K562 (cell line): Measurements from ENCODE around the gene GALNT13. TPM values are rescaled to one million over a fixed set of nuclear protein-coding genes. Genes with fewer than 3 reads are reported as not detected.

ENCODE experiments used
- ATAC-seq: fragments of 200-7000 bp; cut with Tn5 transposase; 3 replicates; pipeline ENCODE4 v1.9.1; 2020; ENCODE audit warnings: moderate library complexity
- BruUV-seq: library from RNA; stranded (reverse); fragments of 400-500 nt; replicated peaks from 2 replicates; lab custom pipeline; 2021; lab: Mats Ljungman, UMichigan
- CTCF ChIA-PET: fragments of 300-600 bp; formaldehyde crosslinking; extraction: SDS; loops from one replicate; lab custom pipeline; 2021; ENCODE audit warnings: low intra/inter-chr PET ratio; lab: Yijun Ruan, JAX
- POLR2A ChIA-PET: fragments of 300-600, 350-650 bp; sonication (Branson Sonifier 250); formaldehyde crosslinking; extraction: SDS; loops from one replicate; lab custom pipeline; 2021; ENCODE audit warnings: antibody characterized with exemption, inconsistent platforms; lab: Yijun Ruan, JAX
- DNase-seq, 4 experiments: peaks; one replicate each; pipeline versions ENCODE4 v3.0.0 to v3.0.0-alpha.2; 2011 to 2018; ENCODE audit warnings: low spot score in 3 of 4, mixed read lengths in 3 of 4; ENCODE audit errors: extremely low read depth in 1 of 4
- FAIRE-seq: peaks from 2 replicates; lab custom pipeline; 2011; peaks lifted over from hg19 to GRCh38; lab: Jason Lieb, UNC
- H2AFZ ChIP-seq: 2 replicates; pipeline ENCODE4 v1.6.0; 2011; ENCODE audit warnings: low read depth, low read length, control low read depth, inconsistent platforms
- H3K27ac ChIP-seq: fragments of 200-600 bp; 3 replicates; pipeline ENCODE4 v1.8.0; 2011; ENCODE audit warnings: low read depth, mild to moderate bottlenecking, control low read depth, inconsistent platforms, low read length, moderate library complexity, mixed read lengths; ENCODE audit errors: extremely low read depth
- H3K27me3 ChIP-seq, 2 experiments: fragments of 300-600 bp in 1 of 2; 2 replicates in 1 of 2; 3 replicates in 1 of 2; pipeline versions ENCODE4 v1.6.0 to v1.8.0; 2011; ENCODE audit warnings: inconsistent platforms in 2 of 2, low read length in 2 of 2, mild to moderate bottlenecking in 1 of 2, mixed read lengths in 1 of 2, moderate library complexity in 1 of 2; ENCODE audit not compliant: control insufficient read depth in 2 of 2, insufficient read depth in 2 of 2
- H3K36me3 ChIP-seq: fragments of 300-600 bp; 3 replicates; pipeline ENCODE4 v1.8.0; 2011; ENCODE audit warnings: mild to moderate bottlenecking, low read length, inconsistent platforms; ENCODE audit not compliant: control insufficient read depth, insufficient read depth
- H3K4me1 ChIP-seq, 2 experiments: fragments of 200-600 bp in 1 of 2; replicated peaks in 1 of 2; 2 replicates in 1 of 2; 3 replicates in 1 of 2; pipeline versions ENCODE4 v1.5.1 to v1.8.0; 2011; ENCODE audit warnings: inconsistent platforms in 2 of 2, low read length in 2 of 2, mild to moderate bottlenecking in 1 of 2, mixed read lengths in 1 of 2, moderate library complexity in 1 of 2; ENCODE audit not compliant: control insufficient read depth in 2 of 2, insufficient read depth in 2 of 2
- H3K4me2 ChIP-seq: 2 replicates; pipeline ENCODE4 v1.6.1; 2011; ENCODE audit warnings: low read length, control low read depth, inconsistent platforms, mixed read lengths; ENCODE audit not compliant: insufficient read depth
- H3K4me3 ChIP-seq: fragments of 200-600 bp; sonication (generic), shearing (Covaris generic); 2 replicates; pipeline ENCODE4 v1.5.1; 2016; ENCODE audit warnings: control low read depth, inconsistent platforms
- H3K79me2 ChIP-seq: fragments of 200-600 bp; 3 replicates; pipeline ENCODE4 v1.8.0; 2011; ENCODE audit warnings: low read length, inconsistent platforms; ENCODE audit not compliant: control insufficient read depth, insufficient read depth
- H3K9ac ChIP-seq, 2 experiments: 2 replicates each; pipeline versions ENCODE4 v1.6.0 to v1.6.1; 2011; ENCODE audit warnings: low read depth in 2 of 2, low read length in 2 of 2, control low read depth in 1 of 2, inconsistent platforms in 1 of 2, mild to moderate bottlenecking in 1 of 2, mixed read lengths in 1 of 2; ENCODE audit not compliant: insufficient read depth in 1 of 2
- H3K9me1 ChIP-seq: one replicate; pipeline ENCODE4 v1.6.0; 2011; ENCODE audit warnings: inconsistent platforms, mild to moderate bottlenecking, low read length, moderate library complexity; ENCODE audit not compliant: control insufficient read depth, insufficient read depth
- H3K9me3 ChIP-seq: replicated peaks from 2 replicates; pipeline ENCODE4 v1.5.1; 2011; ENCODE audit warnings: low read depth, low read length, inconsistent platforms; ENCODE audit not compliant: control insufficient read depth, insufficient read depth
- H4K20me1 ChIP-seq: replicated peaks from 2 replicates; pipeline ENCODE4 v1.6.1; 2011; ENCODE audit warnings: low read length, inconsistent platforms, mixed read lengths; ENCODE audit not compliant: control insufficient read depth, insufficient read depth
- C11orf30 ChIP-seq: fragments of 450-650 bp; IDR thresholded peaks from 2 replicates; pipeline ENCODE4 v1.6.1; 2016; ENCODE audit warnings: low read depth, mild to moderate bottlenecking
- CC2D1A ChIP-seq: fragments of 450-650 bp; IDR thresholded peaks from 2 replicates; pipeline ENCODE4 v1.6.1; 2017; ENCODE audit warnings: mild to moderate bottlenecking
- CREBBP ChIP-seq: IDR thresholded peaks from one replicate; pipeline ENCODE4 v1.6.1; 2012; ENCODE audit warnings: low read depth, mild to moderate bottlenecking, control low read depth, inconsistent platforms, low read length
- MAFF ChIP-seq: IDR thresholded peaks from 2 replicates; pipeline ENCODE4 v1.6.1; 2012; ENCODE audit warnings: low read length, improper control_type of control experiment
- MAFG ChIP-seq: fragments of 450-650 bp; conservative IDR thresholded peaks from 2 replicates; pipeline ENCODE4 v1.6.1; 2016; ENCODE audit warnings: missing genetic modification characterization, missing compliant biosample characterization
- MAFK ChIP-seq: IDR thresholded peaks from 2 replicates; pipeline ENCODE4 v1.6.1; 2011; ENCODE audit warnings: low read length, improper control_type of control experiment
- NCOA4 ChIP-seq: fragments of 450-650 bp; IDR thresholded peaks from 2 replicates; pipeline ENCODE4 v1.6.1; 2018; ENCODE audit warnings: mild to moderate bottlenecking; ENCODE audit not compliant: partially characterized antibody
- NCOR1 ChIP-seq: fragments of 450-650 bp; IDR thresholded peaks from 2 replicates; pipeline ENCODE4 v1.6.1; 2016; ENCODE audit warnings: mild to moderate bottlenecking, moderate library complexity
- NFXL1 ChIP-seq: fragments of 450-650 bp; formaldehyde crosslinking; IDR thresholded peaks from 2 replicates; pipeline ENCODE4 v1.4.0; 2021; ENCODE audit warnings: mild to moderate bottlenecking
- NRF1 ChIP-seq, 2 experiments: fragments of 450-650 bp; IDR thresholded peaks in 1 of 2; conservative IDR thresholded peaks in 1 of 2; 2 replicates each; pipeline ENCODE4 v1.6.1; 2014; ENCODE audit warnings: mild to moderate bottlenecking in 2 of 2
- PHB2 ChIP-seq: fragments of 450-650 bp; IDR thresholded peaks from 2 replicates; pipeline ENCODE4 v1.6.1; 2017; ENCODE audit warnings: low read depth
- SNRNP70 ChIP-seq: fragments of 200-400 bp; formaldehyde crosslinking; optimal IDR thresholded peaks from 2 replicates; pipeline ENCODE3; 2017; ENCODE audit warnings: low read depth, low read length
- ZNF232 ChIP-seq: sonication (generic); formaldehyde crosslinking; IDR thresholded peaks from 2 replicates; pipeline ENCODE4 v1.8.0; 2022; ENCODE audit warnings: mild to moderate bottlenecking, missing genetic modification reagents
- ZNF316 ChIP-seq: fragments of 450-650 bp; IDR thresholded peaks from 2 replicates; pipeline ENCODE4 v1.6.1; 2016
- in situ Hi-C: fragments of 300-500 bp; cut with MboI; formaldehyde crosslinking; loops from 4 replicates; pipeline ENCODE4 v1.15.0; 2018; ENCODE audit warnings: inconsistent platforms, mixed read lengths
- intact Hi-C: fragments of 100-400 bp; cut with micrococcal nuclease; formaldehyde crosslinking; loops from 2 replicates; pipeline ENCODE4 v1.14.2; 2022
- polyA plus RNA-seq, 8 experiments: library from polyadenylated mRNA; depleted of rRNA in 4 of 8; stranded (reverse) in 5 of 8; unstranded in 3 of 8; fragments of >200 nt; fragmentation: Nextera tagmentation in 2 of 8; fragmentation: Illumina TruSeq in 1 of 8; extraction: Ambion mirVana in 2 of 8; extraction: Trizol in 1 of 8; gene quantifications; 2 replicates each; pipeline versions ENCODE4 v1.2.1 to v1.2.3, GENCODE V29; 2011 to 2014; ENCODE audit warnings: inconsistent platforms in 1 of 8, missing spikeins in 1 of 8
- total RNA-seq, 7 experiments: library from RNA; depleted of rRNA in 6 of 7; stranded (reverse); fragments of >200 nt in 6 of 7; fragmentation: Illumina TruSeq in 2 of 7; extraction: Trizol in 2 of 7; gene quantifications; 2 replicates each; pipeline versions ENCODE4 v1.2.1 to v1.2.3, GENCODE V29; 2011 to 2021; ENCODE audit warnings: low replicate concordance in 1 of 7
- TF ChIP-seq, protein P1 (sequence below), 2 experiments: fragments of 450-650 bp in 1 of 2; sonication (generic) in 1 of 2; formaldehyde crosslinking in 1 of 2; IDR thresholded peaks; 2 replicates each; pipeline versions ENCODE4 v1.7.1 to v1.9.0; 2016 to 2022; ENCODE audit warnings: inconsistent platforms in 1 of 2, mild to moderate bottlenecking in 1 of 2, missing genetic modification reagents in 1 of 2
- TF ChIP-seq, protein P2 (sequence below): sonication (generic); formaldehyde crosslinking; IDR thresholded peaks from 2 replicates; pipeline ENCODE4 v1.8.1; 2023; ENCODE audit warnings: mild to moderate bottlenecking, missing genetic modification reagents

GALNT13 gene
- total and polyA plus RNA-seq, 9 of the 15 experiments (the other 6 are each of a cell fraction or from before 2014, with no cell fraction given), result not detected

DNA sequence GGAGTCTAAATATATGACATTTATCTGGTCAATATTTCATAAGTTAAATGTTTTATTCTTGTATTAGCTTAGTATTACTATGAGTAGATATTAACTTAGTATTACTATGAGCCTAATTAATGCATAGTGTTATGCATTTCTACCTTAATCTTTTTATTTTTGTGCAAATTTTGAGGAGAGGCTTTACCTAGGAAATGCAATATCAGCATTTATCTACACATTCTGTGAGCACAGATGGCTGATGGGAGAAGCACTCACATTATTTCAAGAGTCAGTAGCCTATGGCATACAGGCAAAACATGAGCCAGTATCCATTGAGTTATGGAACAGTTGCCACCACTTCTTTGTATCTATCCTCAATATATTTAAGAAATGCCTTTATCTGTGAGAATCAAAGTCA, 422.1 kb downstream of the GALNT13 start:
- Histone ChIP-seq H3K4me1 (no peaks in the 10 kb centered on the region), H3K4me2 (no peak overlapping the region), H4K20me1 (no peaks in the 10 kb centered on the region), H3K36me3 (no peaks in the 10 kb centered on the region), H3K9me1 (no peaks in the 10 kb centered on the region), H2AFZ (no peak overlapping the region), H3K9ac (no peak overlapping the region), H3K79me2 (no peaks in the 10 kb centered on the region), H3K27me3 (no peaks in the 10 kb centered on the region), H3K4me3 (no peak overlapping the region), H3K9me3 (no peaks in the 10 kb centered on the region), H3K27ac (no peak overlapping the region)
- in situ Hi-C loops, result no loop called here
- CTCF ChIA-PET, result no interaction called here
- ATAC-seq (no peak), FAIRE-seq (no peak), DNase-seq (no peak)
- intact Hi-C loops, result no loop called here
- POLR2A ChIA-PET, result no interaction called here
- no TSS peak for BruUV-seq
- TF ChIP-seq ZNF232 (CRISPR knock-in tag) (no peak), MAFK (peak; percentile 81), NCOA4 (no peak), PHB2 (no peak), MAFF (peak; percentile 83), CC2D1A (no peak), NCOR1 (no peak), NFXL1 (no peak), SNRNP70 (no peak), ZNF316 (peak; percentile 71), CREBBP (no peak), MAFG (tag) (peak; percentile 69), NRF1 (conservative IDR thresholded peaks at IDR 0.05 in 1 of 2, IDR thresholded peaks at IDR 0.05 in 1 of 2) (no peak), C11orf30 (peak; percentile 54)
- TF ChIP-seq, protein P1, sequence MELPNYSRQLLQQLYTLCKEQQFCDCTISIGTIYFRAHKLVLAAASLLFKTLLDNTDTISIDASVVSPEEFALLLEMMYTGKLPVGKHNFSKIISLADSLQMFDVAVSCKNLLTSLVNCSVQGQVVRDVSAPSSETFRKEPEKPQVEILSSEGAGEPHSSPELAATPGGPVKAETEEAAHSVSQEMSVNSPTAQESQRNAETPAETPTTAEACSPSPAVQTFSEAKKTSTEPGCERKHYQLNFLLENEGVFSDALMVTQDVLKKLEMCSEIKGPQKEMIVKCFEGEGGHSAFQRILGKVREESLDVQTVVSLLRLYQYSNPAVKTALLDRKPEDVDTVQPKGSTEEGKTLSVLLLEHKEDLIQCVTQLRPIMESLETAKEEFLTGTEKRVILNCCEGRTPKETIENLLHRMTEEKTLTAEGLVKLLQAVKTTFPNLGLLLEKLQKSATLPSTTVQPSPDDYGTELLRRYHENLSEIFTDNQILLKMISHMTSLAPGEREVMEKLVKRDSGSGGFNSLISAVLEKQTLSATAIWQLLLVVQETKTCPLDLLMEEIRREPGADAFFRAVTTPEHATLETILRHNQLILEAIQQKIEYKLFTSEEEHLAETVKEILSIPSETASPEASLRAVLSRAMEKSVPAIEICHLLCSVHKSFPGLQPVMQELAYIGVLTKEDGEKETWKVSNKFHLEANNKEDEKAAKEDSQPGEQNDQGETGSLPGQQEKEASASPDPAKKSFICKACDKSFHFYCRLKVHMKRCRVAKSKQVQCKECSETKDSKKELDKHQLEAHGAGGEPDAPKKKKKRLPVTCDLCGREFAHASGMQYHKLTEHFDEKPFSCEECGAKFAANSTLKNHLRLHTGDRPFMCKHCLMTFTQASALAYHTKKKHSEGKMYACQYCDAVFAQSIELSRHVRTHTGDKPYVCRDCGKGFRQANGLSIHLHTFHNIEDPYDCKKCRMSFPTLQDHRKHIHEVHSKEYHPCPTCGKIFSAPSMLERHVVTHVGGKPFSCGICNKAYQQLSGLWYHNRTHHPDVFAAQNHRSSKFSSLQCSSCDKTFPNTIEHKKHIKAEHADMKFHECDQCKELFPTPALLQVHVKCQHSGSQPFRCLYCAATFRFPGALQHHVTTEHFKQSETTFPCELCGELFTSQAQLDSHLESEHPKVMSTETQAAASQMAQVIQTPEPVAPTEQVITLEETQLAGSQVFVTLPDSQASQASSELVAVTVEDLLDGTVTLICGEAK (IDR thresholded peaks at IDR 0.05), result no peak
- TF ChIP-seq, protein P1 (CRISPR knock-in tag; IDR thresholded peaks at IDR 0.05), result no peak
- TF ChIP-seq, protein P2, sequence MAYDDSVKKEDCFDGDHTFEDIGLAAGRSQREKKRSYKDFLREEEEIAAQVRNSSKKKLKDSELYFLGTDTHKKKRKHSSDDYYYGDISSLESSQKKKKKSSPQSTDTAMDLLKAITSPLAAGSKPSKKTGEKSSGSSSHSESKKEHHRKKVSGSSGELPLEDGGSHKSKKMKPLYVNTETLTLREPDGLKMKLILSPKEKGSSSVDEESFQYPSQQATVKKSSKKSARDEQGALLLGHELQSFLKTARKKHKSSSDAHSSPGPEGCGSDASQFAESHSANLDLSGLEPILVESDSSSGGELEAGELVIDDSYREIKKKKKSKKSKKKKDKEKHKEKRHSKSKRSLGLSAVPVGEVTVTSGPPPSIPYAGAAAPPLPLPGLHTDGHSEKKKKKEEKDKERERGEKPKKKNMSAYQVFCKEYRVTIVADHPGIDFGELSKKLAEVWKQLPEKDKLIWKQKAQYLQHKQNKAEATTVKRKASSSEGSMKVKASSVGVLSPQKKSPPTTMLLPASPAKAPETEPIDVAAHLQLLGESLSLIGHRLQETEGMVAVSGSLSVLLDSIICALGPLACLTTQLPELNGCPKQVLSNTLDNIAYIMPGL (CRISPR knock-in tag), result no peak
